ENCODE data around the gene MAP1B.

GRCh38 chr5:72242796-72243475 is 135.7 kb downstream of the MAP1B start:
- TF ChIP-seq SP1 (IDR thresholded peaks at IDR 0.05; ENCODE audit: low read depth, low read length) (no peak), IRF3 (IDR thresholded peaks at IDR 0.05) (no peak), CTCF (IDR thresholded peaks at IDR 0.05 in 2 of 3, conservative IDR thresholded peaks at IDR 0.05 in 1 of 3; ENCODE audit: control insufficient read depth in 2 of 3, extremely low read depth in 1 of 3, insufficient read depth in 1 of 3, low read depth in 3 of 3, low read length in 3 of 3) (no peak)

All from GM12878 (cell line).